ENCODE data around the gene KCNQ1. TPM values are rescaled to one million over a fixed set of nuclear protein-coding genes. Genes with fewer than 3 reads are reported as not detected.

The KCNQ1 gene
- total RNA-seq, 1 donor from 2014 or later = 7.9 TPM

GRCh38 chr11:2870969-2871680 lies 426.3 kb downstream of the KCNQ1 start:
- DNase-seq (ENCODE audit: low spot score) = no peak

GRCh38 chr11:2874963-2875362 lies 430.2 kb downstream of the KCNQ1 start:
- no peak for DNase-seq (ENCODE audit: low spot score)

- DNase-seq (ENCODE audit: low spot score) = no peak
Observed at GRCh38 chr11:2877474-2877873, 432.7 kb downstream of the KCNQ1 start.

GRCh38 chr11:2878782-2879181 lies 434.0 kb downstream of the KCNQ1 start:
- DNase-seq (ENCODE audit: low spot score) = no peak

GRCh38 chr11:2880646-2881045 lies 435.8 kb downstream of the KCNQ1 start:
- DNase-seq (ENCODE audit: low spot score) = no peak

- DNase-seq (ENCODE audit: low spot score) = no peak
Observed at GRCh38 chr11:2881076-2881980, 436.5 kb downstream of the KCNQ1 start.

GRCh38 chr11:2881981-2882375 lies 437.2 kb downstream of the KCNQ1 start:
- DNase-seq (ENCODE audit: low spot score) = peak; percentile 73

GRCh38 chr11:2882396-2883110 lies 437.7 kb downstream of the KCNQ1 start:
- DNase-seq (ENCODE audit: low spot score) = peak; percentile 56

- DNase-seq (ENCODE audit: low spot score) = no peak
Observed at GRCh38 chr11:2883640-2883978, 438.8 kb downstream of the KCNQ1 start.

GRCh38 chr11:2883979-2884815 lies 439.4 kb downstream of the KCNQ1 start:
- DNase-seq (ENCODE audit: low spot score) = peak; percentile 57

- peak; percentile 55 for DNase-seq (ENCODE audit: low spot score)
Observed at GRCh38 chr11:2885017-2885677, 440.3 kb downstream of the KCNQ1 start.

- DNase-seq (ENCODE audit: low spot score) = peak; percentile 92
Observed at GRCh38 chr11:2885678-2886081, 440.9 kb downstream of the KCNQ1 start, which contains the start of gene CDKN1C. Gene CDKN1C (minus strand): TSS chr11:2885775. CDS start chr11:2885456, 319 bp downstream.

GRCh38 chr11:2886191-2886894 lies 441.5 kb downstream of the KCNQ1 start:
- DNase-seq (ENCODE audit: low spot score) = no peak

- no peak for DNase-seq (ENCODE audit: low spot score)
Observed at GRCh38 chr11:2886936-2887335, 442.1 kb downstream of the KCNQ1 start.

GRCh38 chr11:2887515-2888195 lies 442.8 kb downstream of the KCNQ1 start:
- no peak for DNase-seq (ENCODE audit: low spot score)

GRCh38 chr11:2888266-2888968 lies 443.6 kb downstream of the KCNQ1 start:
- peak; percentile 87 for DNase-seq (ENCODE audit: low spot score)

GRCh38 chr11:2889362-2890273 lies 444.8 kb downstream of the KCNQ1 start:
- no peak for DNase-seq (ENCODE audit: low spot score)

Measured in umbilical cord (tissue), 2 donors.